Gastroesophageal sphincter (tissue), 4 donors: ENCODE measurements around the gene COQ10B. TPM values are rescaled to one million over a fixed set of nuclear protein-coding genes. Genes with fewer than 3 reads are reported as not detected.
A peak's percentile ranks its signal among the peaks of the same experiment; 100 is the strongest.

Experiments
- ATAC-seq: fragments of 150-250 bp; one replicate; pipeline ENCODE4 v1.9.1; 2016; ENCODE audit warnings: mild to moderate bottlenecking, moderate library complexity
- H3K27ac ChIP-seq, 4 donors: fragments of 200-600 bp; sonication (generic) in 3 of 4; 1 replicate in 3 of 4; 2 replicates in 1 of 4; pipeline ENCODE4 v1.5.1; 2016 to 2019
- H3K27me3 ChIP-seq: fragments of 200-600 bp; sonication (generic); one replicate; pipeline ENCODE4 v1.5.1; 2019
- H3K36me3 ChIP-seq, 2 donors: fragments of 200-600 bp; sonication (generic); one replicate each; pipeline ENCODE4 v1.5.1; 2019; ENCODE audit warnings: control low read depth in 1 of 2
- H3K4me1 ChIP-seq, 3 donors: fragments of 200-600 bp; sonication (generic); 1 replicate in 2 of 3; 2 replicates in 1 of 3; pipeline ENCODE4 v1.5.1; 2016 to 2019; ENCODE audit warnings: control low read depth in 2 of 3
- H3K4me3 ChIP-seq, 2 donors: fragments of 200-600 bp; sonication (generic); one replicate each; pipeline ENCODE4 v1.5.1; 2019; ENCODE audit warnings: mild to moderate bottlenecking in 1 of 2, moderate library complexity in 1 of 2
- H3K9me3 ChIP-seq, 3 donors: fragments of 200-600 bp; sonication (generic); one replicate each; pipeline ENCODE4 v1.5.1; 2017 to 2019; ENCODE audit warnings: control low read depth in 2 of 3
- CTCF ChIP-seq, 4 experiments: fragments of 200-600 bp in 2 of 4; fragments of 450-650 bp in 2 of 4; sonication (generic) in 1 of 4; IDR thresholded peaks; one replicate each; pipeline ENCODE4 v1.5.1; 2017 to 2019; ENCODE audit warnings: antibody characterized with exemption in 4 of 4, mild to moderate bottlenecking in 2 of 4, moderate library complexity in 2 of 4
- EP300 ChIP-seq: sonication (generic); formaldehyde crosslinking; IDR thresholded peaks from one replicate; pipeline ENCODE4 v1.6.1; 2017; ENCODE audit warnings: antibody characterized with exemption, mild to moderate bottlenecking
- POLR2A ChIP-seq, 2 donors: fragments of 450-650 bp; IDR thresholded peaks; one replicate each; pipeline ENCODE4 v1.6.1; 2017; ENCODE audit warnings: antibody characterized with exemption in 2 of 2, mild to moderate bottlenecking in 2 of 2, moderate library complexity in 1 of 2
- POLR2AphosphoS5 ChIP-seq: sonication (generic); formaldehyde crosslinking; IDR thresholded peaks from one replicate; pipeline ENCODE4 v1.6.1; 2017; ENCODE audit warnings: antibody characterized with exemption
- WGBS, 2 donors: methylation state at CpG; one replicate each; pipeline ENCODE4 v1.1.5; 2018; ENCODE audit warnings: low coverage in 1 of 2; 5-methylcytosine and 5-hydroxymethylcytosine counted together
- total RNA-seq, 4 donors: library from RNA; depleted of rRNA; stranded (reverse); fragments of >200 nt; gene quantifications; one replicate each; pipeline ENCODE4 v1.1.0, GENCODE V29; 2016

The COQ10B gene
- total RNA-seq, 4 donors from 2014 or later = 36.9 to 66.8 (median 42.2) TPM

- Histone ChIP-seq H3K4me1 (peaks cover 12 to 59% (median 21%) of the 10 kb centered on the region in 3 donors), H3K36me3 (peaks cover 0 to 48% of the 10 kb centered on the region in 2 donors), H3K4me3 (peak overlapping the region; percentile 76 to 81), H3K9me3 (no peaks in the 10 kb centered on the region), H3K27me3 (no peaks in the 10 kb centered on the region), H3K27ac (peak overlapping the region; percentile 94 to 100 (median 96))
- no peak for ATAC-seq
- 9 to 11% methylated on average over 6 to 14 of the region's 14 CpGs for WGBS, 2 donors
- no peak for TF ChIP-seq POLR2AphosphoS5
- TF ChIP-seq POLR2A (IDR thresholded peaks at IDR 0.05) = no peak
- TF ChIP-seq EP300 = no peak
- TF ChIP-seq CTCF (IDR thresholded peaks at IDR 0.05) = no peak
These were observed 45.0 kb downstream of the COQ10B start for GRCh38 chr2:197498235-197498936.

- Histone ChIP-seq H3K27me3 (no peaks in the 10 kb centered on the region), H3K27ac (peak overlapping the region; percentile 94 to 100 (median 96)), H3K36me3 (peaks cover 0 to 48% of the 10 kb centered on the region in 2 donors), H3K4me3 (peak overlapping the region; percentile 76 to 81), H3K4me1 (peaks cover 12 to 59% (median 21%) of the 10 kb centered on the region in 3 donors), H3K9me3 (no peaks in the 10 kb centered on the region)
- ATAC-seq = no peak
- WGBS, 2 donors = 0% methylated on average over 3 of the region's 46 CpGs
- TF ChIP-seq EP300 (no peak), POLR2A (IDR thresholded peaks at IDR 0.05) (no peak), POLR2AphosphoS5 (no peak), CTCF (IDR thresholded peaks at IDR 0.05) (no peak)
These were observed 45.7 kb downstream of the COQ10B start for GRCh38 chr2:197498937-197499593.

GRCh38 chr2:197499594-197500502 lies 46.5 kb downstream of the COQ10B start, which contains the start of the genes HSPD1 and HSPE1:
TSS of gene HSPD1 (minus strand) at chr2:197499840. CDS start at chr2:197498848, 992 bp downstream.
TSS of gene HSPE1 (plus strand) at chr2:197500379. CDS start at chr2:197500437, 58 bp downstream.
- WGBS, 2 donors = no CpG with 5 or more reads among the region's 104 CpGs
- Histone ChIP-seq H3K9me3 (no peaks in the 10 kb centered on the region), H3K27me3 (no peaks in the 10 kb centered on the region), H3K36me3 (peaks cover 0 to 48% of the 10 kb centered on the region in 2 donors), H3K4me3 (peak within 1 kb of the TSS; percentile 76 to 81), H3K4me1 (peaks cover 12 to 59% (median 21%) of the 10 kb centered on the region in 3 donors), H3K27ac (peak within 1 kb of the TSS; percentile 94 to 100 (median 96))
- peak; percentile 93 to 97 for TF ChIP-seq POLR2A (IDR thresholded peaks at IDR 0.05)
- TF ChIP-seq EP300 = peak; percentile 42
- peak; percentile 97 for TF ChIP-seq POLR2AphosphoS5
- peak in 1 of 4 experiments; percentile 6 for TF ChIP-seq CTCF (IDR thresholded peaks at IDR 0.05)
- ATAC-seq = peak; percentile 96

- H3K36me3 ChIP-seq = peaks cover 0 to 45% of the 10 kb centered on the region in 2 donors
- no peak for TF ChIP-seq CTCF (IDR thresholded peaks at IDR 0.05)
- no peak for TF ChIP-seq POLR2AphosphoS5
- TF ChIP-seq POLR2A (IDR thresholded peaks at IDR 0.05) = no peak
- TF ChIP-seq EP300 = no peak
- H3K27ac ChIP-seq = peak overlapping the region; percentile 94 to 100 (median 96)
- peak overlapping the region; percentile 76 to 81 for H3K4me3 ChIP-seq
- H3K9me3 ChIP-seq = no peaks in the 10 kb centered on the region
- peak; percentile 3 for ATAC-seq
- no peaks in the 10 kb centered on the region for H3K27me3 ChIP-seq
- WGBS, 2 donors = 0 to 1% methylated on average over 13 of the region's 30 CpGs
- peaks cover 12 to 55% (median 21%) of the 10 kb centered on the region in 3 donors for H3K4me1 ChIP-seq
These were observed 47.3 kb downstream of the COQ10B start for GRCh38 chr2:197500503-197501131.
